Prostate gland (tissue), 2 donors: Measurements from ENCODE around the gene SLC6A3. TPM values are rescaled to one million over a fixed set of nuclear protein-coding genes. Genes with fewer than 3 reads are reported as not detected.

Experiments
- DNase-seq: peaks from one replicate; pipeline ENCODE4 v3.0.0-alpha.2; 2019; ENCODE audit warnings: low spot score
- H3K27ac ChIP-seq, 2 donors: fragments of 200-600 bp; sonication (generic); 2 replicates each; pipeline ENCODE4 v1.5.1; 2017 to 2019
- H3K27me3 ChIP-seq: fragments of 200-600 bp; sonication (generic); replicated peaks from 2 replicates; pipeline ENCODE4 v1.5.1; 2019; ENCODE audit not compliant: insufficient read depth
- H3K36me3 ChIP-seq, 2 donors: fragments of 200-600 bp; sonication (generic); 1 replicate in 1 of 2; 2 replicates in 1 of 2; pipeline versions ENCODE4 v1.5.1 to v1.8.1; 2017 to 2019
- H3K4me1 ChIP-seq: fragments of 200-600 bp; sonication (generic); replicated peaks from 2 replicates; pipeline ENCODE4 v1.5.1; 2019
- H3K4me3 ChIP-seq, 2 donors: fragments of 200-600 bp; sonication (generic); 2 replicates each; pipeline ENCODE4 v1.5.1; 2017 to 2019
- H3K9me3 ChIP-seq: fragments of 200-600 bp; sonication (generic); 2 replicates; pipeline ENCODE4 v1.5.1; 2017
- POLR2A ChIP-seq: fragments of 450-650 bp; IDR thresholded peaks from one replicate; pipeline ENCODE4 v1.6.1; 2016; ENCODE audit warnings: antibody characterized with exemption, mild to moderate bottlenecking
- POLR2AphosphoS5 ChIP-seq: sonication (generic); formaldehyde crosslinking; IDR thresholded peaks from one replicate; pipeline ENCODE4 v1.6.1; 2017; ENCODE audit warnings: antibody characterized with exemption
- WGBS: methylation state at CpG from one replicate; pipeline ENCODE4 v1.1.5; 2018; 5-methylcytosine and 5-hydroxymethylcytosine counted together
- intact Hi-C: fragments of 100-400 bp; cut with DNase I; formaldehyde crosslinking; loops from one replicate; pipeline ENCODE4 v1.14.2; 2022
- total RNA-seq, 2 donors: library from RNA; depleted of rRNA; stranded (reverse); fragments of >200 nt; gene quantifications; one replicate each; pipeline ENCODE4 v1.1.0, GENCODE V29; 2016
- TF ChIP-seq, protein P1 (sequence below), 4 experiments: fragments of 200-600 bp in 2 of 4; fragments of 450-650 bp in 2 of 4; sonication (generic) in 2 of 4; IDR thresholded peaks; 1 replicate in 3 of 4; 2 replicates in 1 of 4; pipeline ENCODE4 v1.5.1; 2016 to 2019; ENCODE audit warnings: antibody characterized with exemption in 4 of 4, mild to moderate bottlenecking in 2 of 4, moderate library complexity in 2 of 4

The SLC6A3 gene
- total RNA-seq, 2 donors from 2014 or later, result 4.6 TPM; not detected in 1

DNA sequence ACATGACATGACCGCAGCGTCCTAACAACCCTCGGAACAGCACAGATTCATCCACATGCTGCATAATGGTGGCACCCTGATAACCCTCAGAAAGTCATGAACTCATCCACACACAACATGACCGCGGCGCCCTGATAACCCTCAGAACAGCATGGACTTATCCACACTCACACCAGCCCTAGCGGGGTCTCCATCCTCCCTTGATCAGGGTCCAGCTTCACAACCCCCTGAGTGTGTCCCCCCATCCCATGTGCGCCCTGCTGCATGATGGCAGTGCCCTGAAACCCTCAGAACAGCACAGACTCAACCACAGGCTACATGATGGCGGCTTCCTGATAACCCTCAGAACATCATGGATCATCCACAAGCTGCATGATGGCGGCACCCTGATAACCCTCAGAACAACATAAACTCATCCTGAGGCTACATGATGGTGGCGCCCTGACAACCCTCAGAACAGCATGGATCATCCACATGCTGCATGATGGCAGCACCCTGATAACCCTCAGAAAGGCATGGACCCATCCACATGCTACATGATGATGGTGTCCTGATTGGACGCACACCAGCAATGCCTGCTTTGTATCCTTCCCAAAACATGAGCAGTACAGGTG lies 28.3 kb downstream of the SLC6A3 start:
- no peak for TF ChIP-seq POLR2A
- TF ChIP-seq POLR2AphosphoS5, result no peak
- TF ChIP-seq, protein P1, sequence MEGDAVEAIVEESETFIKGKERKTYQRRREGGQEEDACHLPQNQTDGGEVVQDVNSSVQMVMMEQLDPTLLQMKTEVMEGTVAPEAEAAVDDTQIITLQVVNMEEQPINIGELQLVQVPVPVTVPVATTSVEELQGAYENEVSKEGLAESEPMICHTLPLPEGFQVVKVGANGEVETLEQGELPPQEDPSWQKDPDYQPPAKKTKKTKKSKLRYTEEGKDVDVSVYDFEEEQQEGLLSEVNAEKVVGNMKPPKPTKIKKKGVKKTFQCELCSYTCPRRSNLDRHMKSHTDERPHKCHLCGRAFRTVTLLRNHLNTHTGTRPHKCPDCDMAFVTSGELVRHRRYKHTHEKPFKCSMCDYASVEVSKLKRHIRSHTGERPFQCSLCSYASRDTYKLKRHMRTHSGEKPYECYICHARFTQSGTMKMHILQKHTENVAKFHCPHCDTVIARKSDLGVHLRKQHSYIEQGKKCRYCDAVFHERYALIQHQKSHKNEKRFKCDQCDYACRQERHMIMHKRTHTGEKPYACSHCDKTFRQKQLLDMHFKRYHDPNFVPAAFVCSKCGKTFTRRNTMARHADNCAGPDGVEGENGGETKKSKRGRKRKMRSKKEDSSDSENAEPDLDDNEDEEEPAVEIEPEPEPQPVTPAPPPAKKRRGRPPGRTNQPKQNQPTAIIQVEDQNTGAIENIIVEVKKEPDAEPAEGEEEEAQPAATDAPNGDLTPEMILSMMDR (IDR thresholded peaks at IDR 0.05), result no peak
- intact Hi-C loops, result no loop called here
- no peaks in the 10 kb centered on the region for H3K9me3 ChIP-seq
- H3K27ac ChIP-seq, result no peak overlapping the region
- no peak overlapping the region for H3K4me3 ChIP-seq
- DNase-seq, result no peak
- H3K27me3 ChIP-seq, result no peaks in the 10 kb centered on the region
- WGBS, result 84% methylated on average over 12 of the region's 12 CpGs
- H3K4me1 ChIP-seq, result no peaks in the 10 kb centered on the region
- no peaks in the 10 kb centered on the region for H3K36me3 ChIP-seq

DNA sequence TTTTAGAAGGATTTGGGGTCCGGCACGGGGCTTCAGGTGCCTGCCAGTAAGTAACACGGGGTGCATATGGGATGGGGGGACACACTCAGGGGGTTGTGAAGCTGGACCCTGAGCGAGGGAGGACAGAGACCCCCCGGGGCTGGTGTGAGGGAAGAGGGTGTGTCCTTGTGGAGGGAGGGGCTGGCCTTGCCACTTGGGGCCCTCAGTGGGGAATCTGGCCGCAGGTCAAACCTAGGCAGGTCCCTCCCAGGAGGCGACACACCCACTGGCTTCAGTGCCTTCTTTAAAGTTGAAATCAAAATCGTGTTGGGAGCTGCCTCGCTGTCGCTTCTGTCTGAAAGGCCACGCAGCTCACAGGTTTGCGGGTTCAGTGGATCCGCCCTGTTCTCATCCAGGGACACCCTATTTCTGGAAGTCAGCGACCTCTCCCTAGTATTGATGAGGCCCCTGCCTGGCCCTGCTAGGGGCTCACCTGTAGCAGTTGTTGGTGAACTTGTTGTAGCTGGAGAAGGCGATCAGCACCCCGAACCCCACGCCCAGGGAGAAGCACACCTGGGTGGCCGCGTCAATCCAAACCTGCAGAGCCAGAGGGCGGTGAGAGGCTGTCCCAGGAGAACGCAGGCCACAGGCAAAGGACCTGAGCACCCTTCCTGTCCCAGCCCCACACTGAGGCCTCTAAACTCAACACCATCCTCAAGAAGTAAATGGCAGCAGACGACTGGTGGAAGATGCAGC lies 29.4 kb downstream of the SLC6A3 start:
- Histone ChIP-seq H3K36me3 (no peaks in the 10 kb centered on the region), H3K9me3 (no peaks in the 10 kb centered on the region), H3K27ac (no peak overlapping the region), H3K4me3 (no peak overlapping the region), H3K27me3 (no peaks in the 10 kb centered on the region), H3K4me1 (no peaks in the 10 kb centered on the region)
- no peak for DNase-seq
- intact Hi-C loops, result no loop called here
- 66% methylated on average over 22 of the region's 22 CpGs for WGBS
- TF ChIP-seq, protein P1 (IDR thresholded peaks at IDR 0.05), result no peak
- TF ChIP-seq POLR2AphosphoS5, result no peak
- TF ChIP-seq POLR2A, result no peak

DNA sequence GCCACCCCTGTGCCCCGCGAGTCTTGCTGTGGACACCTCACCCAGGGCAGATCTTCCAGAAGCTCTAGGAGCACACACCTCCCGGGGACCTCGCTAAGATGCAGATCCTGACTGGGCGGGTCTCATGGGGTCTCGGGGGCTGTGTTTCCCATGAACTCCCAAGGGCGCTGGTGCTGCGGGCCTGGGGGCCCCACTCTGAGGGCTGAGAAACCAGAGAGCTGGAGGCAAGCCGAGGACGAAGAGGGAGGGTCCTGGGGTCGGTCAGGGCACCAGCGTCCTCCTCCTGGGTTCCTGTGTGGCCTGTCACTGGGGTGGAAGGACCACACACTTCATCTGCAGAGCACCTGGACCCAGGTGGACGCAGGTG lies 30.2 kb downstream of the SLC6A3 start:
- no peaks in the 10 kb centered on the region for H3K27me3 ChIP-seq
- no peaks in the 10 kb centered on the region for H3K9me3 ChIP-seq
- no peak overlapping the region for H3K27ac ChIP-seq
- DNase-seq, result no peak
- TF ChIP-seq POLR2AphosphoS5 (no peak), POLR2A (no peak)
- TF ChIP-seq, protein P1 (IDR thresholded peaks at IDR 0.05), result no peak
- 88% methylated on average over 12 of the region's 13 CpGs for WGBS
- intact Hi-C loops, result no loop called here
- H3K4me1 ChIP-seq, result no peaks in the 10 kb centered on the region
- H3K36me3 ChIP-seq, result no peaks in the 10 kb centered on the region
- no peak overlapping the region for H3K4me3 ChIP-seq

DNA sequence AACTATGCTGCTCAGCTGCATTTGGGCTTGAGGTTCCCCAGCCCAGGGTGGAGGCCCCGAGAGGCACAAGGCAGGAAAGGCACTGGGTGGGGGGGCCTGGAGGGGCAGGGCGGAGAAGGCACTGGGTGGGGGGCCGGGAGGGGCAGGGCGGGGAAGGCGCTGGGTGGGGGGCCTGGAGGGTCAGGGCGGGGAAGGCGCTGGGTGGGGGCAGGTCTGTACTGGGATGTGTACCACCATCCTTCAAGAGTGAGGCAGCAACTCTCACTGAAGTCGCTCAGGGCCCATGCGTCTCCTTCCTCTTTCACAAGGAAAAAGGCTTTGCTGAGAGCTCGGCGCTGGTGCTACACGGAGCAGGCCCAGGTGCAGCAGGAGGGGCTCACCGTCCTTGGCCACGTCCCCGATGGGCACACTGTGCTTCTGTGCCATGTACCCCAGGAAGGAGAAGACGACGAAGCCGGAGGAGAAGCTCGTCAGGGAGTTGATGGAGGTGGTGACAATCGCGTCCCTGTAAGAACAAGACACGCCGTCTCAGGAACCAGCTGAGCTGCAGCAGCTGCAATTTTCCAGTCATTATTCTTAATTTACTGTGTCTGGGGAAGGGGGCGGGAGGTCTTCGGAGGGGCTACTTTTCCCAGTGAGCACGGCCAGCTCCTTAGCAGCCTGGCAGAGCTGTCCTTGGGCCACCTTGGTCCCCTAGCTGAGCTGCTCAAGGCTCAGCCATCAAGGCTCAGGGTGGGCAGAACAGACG lies 30.8 kb downstream of the SLC6A3 start:
- intact Hi-C loops, result no loop called here
- no peak overlapping the region for H3K27ac ChIP-seq
- TF ChIP-seq POLR2A, result no peak
- no peaks in the 10 kb centered on the region for H3K4me1 ChIP-seq
- WGBS, result 44% methylated on average over 27 of the region's 27 CpGs
- H3K36me3 ChIP-seq, result no peaks in the 10 kb centered on the region
- no peak overlapping the region for H3K4me3 ChIP-seq
- H3K27me3 ChIP-seq, result no peaks in the 10 kb centered on the region
- H3K9me3 ChIP-seq, result no peaks in the 10 kb centered on the region
- no peak for DNase-seq

DNA sequence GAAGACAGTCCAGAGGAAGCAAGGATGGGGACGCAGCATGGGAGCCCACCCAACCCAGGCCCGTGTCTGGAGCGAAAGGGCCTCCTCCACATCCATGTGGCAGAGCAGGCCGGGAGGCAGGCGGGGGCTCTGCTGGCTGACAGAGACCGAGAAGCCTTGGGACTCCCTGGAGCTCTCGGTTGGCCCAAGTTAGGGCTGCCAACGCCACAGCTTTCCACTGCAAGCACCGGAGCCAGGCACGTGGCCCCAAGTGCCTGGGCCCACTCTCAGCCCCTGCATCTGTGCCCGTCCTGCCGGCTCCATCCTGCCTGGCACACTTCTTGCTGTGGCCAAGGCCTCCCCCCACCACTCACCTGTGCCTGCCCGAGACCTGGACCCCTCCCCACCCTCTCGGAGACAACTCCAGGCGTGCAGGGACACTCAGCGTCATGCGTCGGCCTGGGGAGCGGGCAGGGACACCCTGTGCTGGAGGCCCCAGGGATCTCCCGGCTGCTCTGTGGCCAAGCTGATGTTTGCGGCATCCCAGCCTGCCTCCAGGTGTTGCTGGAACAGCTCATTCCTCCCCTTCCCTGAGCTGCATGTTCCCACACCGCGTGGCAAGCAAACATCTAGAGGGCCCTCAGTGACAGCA lies 31.5 kb downstream of the SLC6A3 start:
- no peaks in the 10 kb centered on the region for H3K9me3 ChIP-seq
- DNase-seq, result no peak
- H3K27me3 ChIP-seq, result peaks cover 2% of the 10 kb centered on the region
- TF ChIP-seq POLR2A (no peak), POLR2AphosphoS5 (no peak)
- TF ChIP-seq, protein P1 (IDR thresholded peaks at IDR 0.05), result no peak
- H3K27ac ChIP-seq, result no peak overlapping the region
- intact Hi-C loops, result no loop called here
- no peaks in the 10 kb centered on the region for H3K36me3 ChIP-seq
- H3K4me3 ChIP-seq, result no peak overlapping the region
- H3K4me1 ChIP-seq, result no peaks in the 10 kb centered on the region
- WGBS, result 51% methylated on average over 22 of the region's 23 CpGs
